ENCODE data around the gene STRADA. TPM values are rescaled to one million over a fixed set of nuclear protein-coding genes. Genes with fewer than 3 reads are reported as not detected.

The STRADA gene
- total RNA-seq, 4 donors from 2014 or later: 14.4 to 39.1 (median 23.3) TPM

DNA sequence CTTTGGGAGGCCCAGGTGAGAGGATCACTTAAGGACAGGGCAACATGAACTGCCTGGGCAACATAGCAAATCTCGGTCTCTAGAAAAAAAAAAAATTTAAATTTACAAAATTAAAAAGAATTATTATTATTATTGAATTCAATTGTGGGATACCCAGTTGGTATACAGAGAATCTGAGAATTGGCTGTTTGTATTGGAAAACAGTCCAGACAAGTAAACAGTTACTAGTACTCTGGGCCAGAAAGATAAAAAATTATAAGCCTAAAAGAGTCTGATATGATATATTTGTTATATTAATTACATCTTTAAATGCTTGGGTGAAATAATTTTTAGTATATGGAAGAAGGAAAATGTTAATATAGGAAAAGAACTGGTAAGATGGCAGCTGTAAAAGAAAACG lies 16.8 kb upstream of the STRADA start:
- Histone ChIP-seq H3K27me3 (no peaks in the 10 kb centered on the region), H3K27ac (no peak overlapping the region), H3K4me1 (no peaks in the 10 kb centered on the region), H3K9me3 (no peaks in the 10 kb centered on the region), H3K36me3 (peaks cover 7 to 97% of the 10 kb centered on the region in 2 donors), H3K4me3 (no peak overlapping the region)
- no peak for TF ChIP-seq POLR2A (IDR thresholded peaks at IDR 0.05)
- no peak for TF ChIP-seq CTCF (IDR thresholded peaks at IDR 0.05)
- TF ChIP-seq POLR2AphosphoS5 (IDR thresholded peaks at IDR 0.05): no peak
- no peak for TF ChIP-seq EP300 (IDR thresholded peaks at IDR 0.05)
- WGBS, 2 donors (ENCODE audit: low coverage in 1 of 2): 65 to 79% methylated on average over 2 of the region's 2 CpGs
- no peak for ATAC-seq

- Histone ChIP-seq H3K27me3 (no peaks in the 10 kb centered on the region), H3K27ac (no peak overlapping the region), H3K9me3 (no peaks in the 10 kb centered on the region), H3K4me1 (no peaks in the 10 kb centered on the region), H3K4me3 (no peak overlapping the region), H3K36me3 (peaks cover 3 to 100% of the 10 kb centered on the region in 2 donors)
- TF ChIP-seq EP300 (IDR thresholded peaks at IDR 0.05): no peak
- TF ChIP-seq POLR2AphosphoS5 (IDR thresholded peaks at IDR 0.05): no peak
- no peak for TF ChIP-seq POLR2A (IDR thresholded peaks at IDR 0.05)
- 91 to 96% methylated on average over 1 to 3 of the region's 3 CpGs for WGBS, 2 donors (ENCODE audit: low coverage in 1 of 2)
- no peak for ATAC-seq
These were observed 12.4 kb upstream of the STRADA start for GRCh38 chr17:63754046-63754445.

GRCh38 chr17:63753215-63753614 lies 11.6 kb upstream of the STRADA start:
- H3K36me3 ChIP-seq: peaks cover 3 to 100% of the 10 kb centered on the region in 2 donors
- no peak overlapping the region for H3K4me3 ChIP-seq
- WGBS, 2 donors (ENCODE audit: low coverage in 1 of 2): 75 to 89% methylated on average over 1 of the region's 1 CpG
- H3K27me3 ChIP-seq: no peaks in the 10 kb centered on the region
- ATAC-seq: no peak
- TF ChIP-seq POLR2A (IDR thresholded peaks at IDR 0.05): no peak
- TF ChIP-seq CTCF (IDR thresholded peaks at IDR 0.05): no peak
- no peak for TF ChIP-seq EP300 (IDR thresholded peaks at IDR 0.05)
- no peak for TF ChIP-seq POLR2AphosphoS5 (IDR thresholded peaks at IDR 0.05)
- no peak overlapping the region for H3K27ac ChIP-seq
- H3K4me1 ChIP-seq: no peaks in the 10 kb centered on the region
- no peaks in the 10 kb centered on the region for H3K9me3 ChIP-seq

DNA sequence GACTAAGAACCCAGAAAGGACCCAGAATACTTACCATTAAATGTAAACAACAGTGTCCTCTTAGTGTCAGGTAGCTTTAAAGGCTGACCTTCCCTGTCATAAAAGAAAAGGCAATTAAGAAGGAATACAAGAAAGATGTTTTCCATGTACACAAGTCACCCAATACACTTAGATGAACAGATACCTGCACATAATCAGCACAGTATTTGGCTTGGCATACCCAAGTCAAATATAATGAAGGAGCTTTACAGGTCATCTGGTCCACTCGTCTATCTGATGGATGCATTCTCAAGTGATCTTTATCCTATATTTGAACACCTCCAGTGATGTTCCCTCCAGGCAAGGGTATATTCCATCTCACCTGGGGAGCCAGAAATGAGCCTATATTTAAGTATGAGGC lies 11.1 kb upstream of the STRADA start:
- Histone ChIP-seq H3K9me3 (no peaks in the 10 kb centered on the region), H3K27ac (no peak overlapping the region), H3K4me3 (no peak overlapping the region), H3K4me1 (no peaks in the 10 kb centered on the region), H3K27me3 (no peaks in the 10 kb centered on the region), H3K36me3 (peaks cover 3 to 100% of the 10 kb centered on the region in 2 donors)
- ATAC-seq: no peak
- no peak for TF ChIP-seq POLR2AphosphoS5 (IDR thresholded peaks at IDR 0.05)
- TF ChIP-seq CTCF (IDR thresholded peaks at IDR 0.05): no peak
- no peak for TF ChIP-seq EP300 (IDR thresholded peaks at IDR 0.05)
- no peak for TF ChIP-seq POLR2A (IDR thresholded peaks at IDR 0.05)
- WGBS, 2 donors (ENCODE audit: low coverage in 1 of 2): 73 to 90% methylated on average over 1 of the region's 1 CpG

DNA sequence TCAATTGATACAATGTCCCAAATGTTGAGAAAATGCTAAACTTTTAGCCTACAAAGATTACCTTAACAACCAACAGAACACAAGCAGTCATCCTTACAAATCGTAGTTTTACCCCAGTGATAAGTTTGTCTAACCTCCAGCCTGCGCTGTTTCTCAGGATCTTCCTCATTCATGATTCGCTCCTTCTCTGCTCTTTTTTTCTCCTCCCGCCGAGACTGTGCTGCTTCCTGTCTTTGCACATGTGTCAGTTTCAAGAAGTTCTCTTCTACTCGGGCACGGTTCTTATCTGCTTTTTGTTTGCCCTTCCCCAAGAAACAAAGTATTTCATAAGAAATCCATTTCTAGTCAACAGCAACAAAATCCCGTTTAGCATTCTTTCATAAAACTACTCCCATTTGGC lies 10.2 kb upstream of the STRADA start:
- WGBS, 2 donors (ENCODE audit: low coverage in 1 of 2): 76 to 86% methylated on average over 1 to 8 of the region's 8 CpGs
- no peak for TF ChIP-seq CTCF (IDR thresholded peaks at IDR 0.05)
- no peak for TF ChIP-seq POLR2AphosphoS5 (IDR thresholded peaks at IDR 0.05)
- no peak for TF ChIP-seq POLR2A (IDR thresholded peaks at IDR 0.05)
- no peak for TF ChIP-seq EP300 (IDR thresholded peaks at IDR 0.05)
- Histone ChIP-seq H3K9me3 (no peaks in the 10 kb centered on the region), H3K27me3 (no peaks in the 10 kb centered on the region), H3K4me1 (no peaks in the 10 kb centered on the region), H3K36me3 (peaks cover 3 to 100% of the 10 kb centered on the region in 2 donors), H3K27ac (no peak overlapping the region), H3K4me3 (no peak overlapping the region)
- no peak for ATAC-seq

Measured in gastroesophageal sphincter (tissue), 4 donors.